ENCODE data around the gene RFX8.

RFX8 gene

DNA sequence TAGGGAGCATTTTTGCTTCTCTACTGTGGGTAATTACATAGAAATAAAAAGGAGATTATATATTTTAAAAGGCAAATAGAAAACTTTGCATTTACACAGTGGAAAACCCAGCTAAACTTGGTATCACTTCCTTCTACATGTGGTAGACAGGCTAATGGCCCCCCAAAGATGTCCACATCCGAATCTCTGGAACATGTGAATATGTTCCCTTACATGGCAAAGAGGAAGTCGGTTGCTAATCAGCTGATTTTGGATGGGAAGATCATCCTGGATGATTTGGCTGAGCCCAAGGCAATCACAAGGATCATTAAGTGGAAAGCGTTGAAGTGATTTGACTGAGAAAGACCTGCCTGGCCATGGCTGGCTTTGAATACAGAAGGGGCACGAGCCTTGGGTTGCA lies 113.8 kb downstream of the RFX8 start:
- TF ChIP-seq, protein P1, sequence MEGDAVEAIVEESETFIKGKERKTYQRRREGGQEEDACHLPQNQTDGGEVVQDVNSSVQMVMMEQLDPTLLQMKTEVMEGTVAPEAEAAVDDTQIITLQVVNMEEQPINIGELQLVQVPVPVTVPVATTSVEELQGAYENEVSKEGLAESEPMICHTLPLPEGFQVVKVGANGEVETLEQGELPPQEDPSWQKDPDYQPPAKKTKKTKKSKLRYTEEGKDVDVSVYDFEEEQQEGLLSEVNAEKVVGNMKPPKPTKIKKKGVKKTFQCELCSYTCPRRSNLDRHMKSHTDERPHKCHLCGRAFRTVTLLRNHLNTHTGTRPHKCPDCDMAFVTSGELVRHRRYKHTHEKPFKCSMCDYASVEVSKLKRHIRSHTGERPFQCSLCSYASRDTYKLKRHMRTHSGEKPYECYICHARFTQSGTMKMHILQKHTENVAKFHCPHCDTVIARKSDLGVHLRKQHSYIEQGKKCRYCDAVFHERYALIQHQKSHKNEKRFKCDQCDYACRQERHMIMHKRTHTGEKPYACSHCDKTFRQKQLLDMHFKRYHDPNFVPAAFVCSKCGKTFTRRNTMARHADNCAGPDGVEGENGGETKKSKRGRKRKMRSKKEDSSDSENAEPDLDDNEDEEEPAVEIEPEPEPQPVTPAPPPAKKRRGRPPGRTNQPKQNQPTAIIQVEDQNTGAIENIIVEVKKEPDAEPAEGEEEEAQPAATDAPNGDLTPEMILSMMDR (IDR thresholded peaks at IDR 0.05; ENCODE audit: insufficient read depth, missing control alignments): no peak
- FAIRE-seq (no peak), DNase-seq (ENCODE audit: insufficient read length, low spot score) (no peak)

DNA sequence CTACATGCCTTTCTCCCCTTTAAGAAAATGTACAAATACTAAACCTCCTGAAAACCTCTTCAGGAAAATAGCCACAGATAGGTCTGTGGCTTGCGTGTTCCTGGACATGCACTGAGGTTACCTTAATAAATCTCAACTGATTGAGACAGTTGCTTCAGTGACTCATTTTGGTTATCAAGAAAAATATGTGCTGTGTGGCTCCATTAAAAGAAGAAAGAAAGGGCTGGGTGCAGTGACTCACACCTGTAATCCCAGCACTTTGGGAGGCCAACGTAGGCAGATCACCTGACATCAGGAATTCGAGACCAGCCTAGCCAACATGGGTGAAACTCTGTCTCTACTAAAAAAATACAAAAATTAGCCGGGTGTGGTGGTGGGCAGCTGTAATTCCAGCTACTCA lies 114.7 kb downstream of the RFX8 start:
- TF ChIP-seq, protein P1 (IDR thresholded peaks at IDR 0.05; ENCODE audit: insufficient read depth, missing control alignments): no peak
- FAIRE-seq (no peak), DNase-seq (ENCODE audit: insufficient read length, low spot score) (no peak)

DNA sequence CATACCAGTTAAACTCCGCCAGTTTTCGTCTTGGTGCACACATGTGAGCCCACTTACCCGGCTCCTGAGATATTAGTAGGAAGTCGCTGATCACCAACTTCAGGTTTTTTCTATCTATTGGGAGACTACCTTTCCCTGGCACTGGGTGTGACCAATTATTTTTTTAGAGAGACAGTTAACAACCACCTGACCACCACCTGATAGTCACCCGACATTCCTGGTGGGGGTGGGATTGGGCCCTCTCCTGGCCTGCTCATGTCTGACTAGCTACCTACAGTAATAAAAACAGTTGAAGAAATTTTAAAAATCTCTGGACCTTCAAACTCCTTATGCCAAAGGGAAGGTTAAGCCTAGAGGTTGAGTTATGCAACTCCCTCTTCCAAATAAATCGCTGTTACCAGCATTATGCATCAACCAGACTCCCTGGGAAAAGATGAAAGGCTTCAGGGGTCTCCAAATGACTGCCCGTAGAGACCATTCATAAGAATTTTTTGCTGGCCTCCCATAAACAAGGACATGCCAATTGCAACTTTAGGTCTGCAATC lies 115.4 kb downstream of the RFX8 start:
- DNase-seq (ENCODE audit: insufficient read length, low spot score) (no peak), FAIRE-seq (no peak)
- TF ChIP-seq, protein P1 (IDR thresholded peaks at IDR 0.05; ENCODE audit: insufficient read depth, missing control alignments): no peak

DNA sequence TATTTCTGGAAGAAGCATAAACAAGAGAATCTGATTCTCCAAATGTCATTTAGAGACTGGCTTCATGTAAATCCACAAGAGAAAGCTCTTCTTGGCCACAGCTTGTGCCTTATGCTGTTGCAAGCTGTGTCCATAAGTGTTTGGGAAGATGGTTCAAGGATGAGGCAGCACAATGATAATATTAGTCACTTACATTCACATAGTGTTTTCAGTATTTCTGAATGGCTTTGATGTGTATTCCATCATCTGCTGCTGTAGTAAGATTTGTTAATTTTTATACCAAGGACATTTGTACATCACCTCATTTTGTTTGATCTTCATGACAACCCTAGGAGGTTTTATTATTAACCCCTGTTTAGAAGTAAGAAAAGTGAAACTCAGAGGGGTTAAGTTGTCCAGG lies 117.5 kb downstream of the RFX8 start:
- FAIRE-seq (no peak), DNase-seq (ENCODE audit: insufficient read length, low spot score) (no peak)
- TF ChIP-seq, protein P1 (IDR thresholded peaks at IDR 0.05; ENCODE audit: insufficient read depth, missing control alignments): no peak

DNA sequence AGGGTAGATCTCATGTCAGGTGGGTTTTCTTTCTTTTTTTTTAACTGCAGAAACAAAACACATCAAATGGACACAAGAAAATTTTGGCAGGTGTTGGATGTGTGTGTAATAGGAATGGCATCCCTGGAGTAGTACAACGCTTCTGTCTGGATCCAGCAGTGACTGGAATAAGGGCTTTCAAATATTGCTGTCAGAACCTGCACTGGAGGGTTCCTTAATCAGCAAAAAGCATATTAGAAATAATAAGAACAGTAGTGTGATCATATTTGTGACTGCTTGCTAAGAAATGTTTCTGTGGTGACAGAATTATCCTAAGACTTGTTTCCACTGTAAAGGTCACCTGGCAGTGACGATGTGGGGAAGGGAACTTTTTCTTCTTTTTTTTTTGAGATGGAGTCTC lies 118.4 kb downstream of the RFX8 start:
- DNase-seq (ENCODE audit: insufficient read length, low spot score) (no peak), FAIRE-seq (no peak)
- TF ChIP-seq, protein P1 (IDR thresholded peaks at IDR 0.05; ENCODE audit: insufficient read depth, missing control alignments): no peak

DNA sequence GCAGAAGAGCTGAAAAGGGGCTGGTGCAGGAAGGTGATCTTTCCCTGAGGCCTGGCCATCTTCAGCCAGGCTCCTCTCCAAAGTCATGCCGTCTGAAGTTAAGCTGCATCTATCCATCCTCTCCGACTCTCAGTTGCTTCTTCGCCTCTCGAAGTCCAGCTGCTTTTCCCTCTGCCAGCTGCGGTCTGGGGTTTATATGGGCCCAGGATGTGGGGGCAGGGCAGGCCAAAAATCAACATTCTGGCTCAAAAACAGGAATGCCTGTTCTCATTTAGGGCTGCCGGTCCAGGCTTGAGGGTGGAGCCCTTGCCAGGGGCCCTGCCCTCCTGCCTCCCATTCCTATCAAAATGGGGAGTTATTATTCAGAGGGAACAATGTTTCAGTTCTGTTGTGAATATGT lies 118.9 kb downstream of the RFX8 start:
- FAIRE-seq: no peak
- no peak for DNase-seq (ENCODE audit: insufficient read length, low spot score)
- TF ChIP-seq, protein P1 (IDR thresholded peaks at IDR 0.05; ENCODE audit: insufficient read depth, missing control alignments): no peak

DNA sequence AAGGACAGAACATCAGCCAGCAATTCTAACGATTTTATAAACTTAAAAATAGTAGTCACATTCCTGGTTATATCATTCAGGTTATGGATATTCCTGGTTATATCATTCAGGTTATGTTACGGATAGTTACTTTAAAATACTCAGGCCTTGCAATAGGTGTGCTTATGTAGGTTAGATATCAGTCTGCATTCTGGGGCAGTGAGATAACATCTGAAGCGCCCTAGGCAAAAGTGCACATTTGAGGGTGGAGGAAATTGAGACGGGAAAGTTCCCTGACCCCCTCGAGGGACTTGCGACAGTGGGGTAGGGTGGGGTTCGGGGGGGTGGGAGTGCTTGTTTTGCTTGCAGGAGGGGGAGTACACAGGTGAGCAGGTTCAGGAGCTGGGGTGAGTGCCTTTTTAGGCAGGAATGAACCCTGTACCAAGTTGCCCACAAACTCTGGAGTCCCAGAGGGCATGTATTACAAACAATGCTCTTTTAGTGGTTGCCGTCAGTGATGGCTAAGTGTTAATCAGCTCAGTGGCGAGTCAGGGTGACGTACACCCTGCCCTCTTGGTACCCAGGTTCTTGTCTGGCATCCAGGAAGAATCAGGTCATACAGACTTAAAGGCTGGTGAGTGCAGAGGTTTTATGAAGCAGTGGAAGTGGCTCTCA lies 119.4 kb downstream of the RFX8 start:
- TF ChIP-seq, protein P1 (IDR thresholded peaks at IDR 0.05; ENCODE audit: insufficient read depth, missing control alignments): no peak
- no peak for FAIRE-seq
- DNase-seq (ENCODE audit: insufficient read length, low spot score): no peak

Data from D721Med (cell line).